HepG2 (cell line): ENCODE measurements around the gene CDC20. TPM values are rescaled to one million over a fixed set of nuclear protein-coding genes. Genes with fewer than 3 reads are reported as not detected.

Experiments used
- BCL3 ChIP-seq: sonication (generic); formaldehyde crosslinking; IDR thresholded peaks from 2 replicates; pipeline ENCODE4 v1.5.1; 2020; ENCODE audit warnings: mild to moderate bottlenecking, missing genetic modification reagents, moderate library complexity
- EHMT2 ChIP-seq: fragments of 200-600 bp; sonication (generic); IDR thresholded peaks from 2 replicates; pipeline ENCODE4 v1.7.0; 2017; ENCODE audit warnings: antibody characterized with exemption, low read depth, low read length, borderline replicate concordance
- KAT7 ChIP-seq: IDR thresholded peaks from 2 replicates; pipeline ENCODE4 v1.6.1; 2018; ENCODE audit warnings: borderline replicate concordance, missing compliant biosample characterization
- KMT2B ChIP-seq: IDR thresholded peaks from 2 replicates; pipeline ENCODE4 v1.6.1; 2016; ENCODE audit warnings: missing genetic modification reagents, missing compliant biosample characterization
- LBX2 ChIP-seq: sonication (generic); formaldehyde crosslinking; IDR thresholded peaks from 2 replicates; pipeline ENCODE4 v1.5.0; 2020; ENCODE audit warnings: missing genetic modification reagents, mild to moderate bottlenecking, borderline replicate concordance
- MED8 ChIP-seq: sonication (generic); formaldehyde crosslinking; IDR thresholded peaks from 2 replicates; pipeline ENCODE4 v1.8.1; 2023; ENCODE audit warnings: mild to moderate bottlenecking, missing genetic modification reagents; ENCODE audit not compliant: insufficient replicate concordance
- NAIF1 ChIP-seq: sonication (generic); formaldehyde crosslinking; IDR thresholded peaks from 2 replicates; pipeline ENCODE4 v1.5.0; 2020; ENCODE audit warnings: mild to moderate bottlenecking, missing genetic modification reagents, borderline replicate concordance
- NR2C2 ChIP-seq: sonication (generic); formaldehyde crosslinking; IDR thresholded peaks from 2 replicates; pipeline ENCODE4 v1.4.0; 2020; ENCODE audit warnings: missing genetic modification reagents, mild to moderate bottlenecking, moderate library complexity, borderline replicate concordance
- ZNF232 ChIP-seq: sonication (generic); formaldehyde crosslinking; IDR thresholded peaks from 2 replicates; pipeline ENCODE4 v1.4.0; 2020; ENCODE audit warnings: missing genetic modification reagents, borderline replicate concordance
- ZNF263 ChIP-seq: sonication (generic); formaldehyde crosslinking; IDR thresholded peaks from 2 replicates; pipeline ENCODE4 v1.4.0; 2020; ENCODE audit warnings: missing genetic modification reagents
- ZNF276 ChIP-seq: sonication (generic); formaldehyde crosslinking; IDR thresholded peaks from 2 replicates; pipeline ENCODE4 v1.4.0; 2020; ENCODE audit warnings: mild to moderate bottlenecking, low read depth, missing genetic modification reagents
- ZNF329 ChIP-seq: sonication (generic); formaldehyde crosslinking; IDR thresholded peaks from 2 replicates; pipeline ENCODE4 v1.9.0; 2021; ENCODE audit warnings: low read depth, mild to moderate bottlenecking, missing genetic modification reagents
- polyA plus RNA-seq, 8 experiments: library from polyadenylated mRNA; depleted of rRNA in 3 of 8; stranded (reverse) in 7 of 8; unstranded in 1 of 8; fragments of >200 nt; fragmentation: Illumina TruSeq in 4 of 8; extraction: Trizol in 4 of 8; gene quantifications; 2 replicates each; pipeline versions ENCODE4 v1.2.1 to v1.2.3, GENCODE V29; 2011 to 2016; ENCODE audit warnings: low read depth in 4 of 8, missing spikeins in 1 of 8, mixed read lengths in 1 of 8; ENCODE audit not compliant: insufficient read depth in 1 of 8
- total RNA-seq, 5 experiments: library from RNA; depleted of rRNA; stranded (reverse); fragments of >200 nt; fragmentation: Illumina TruSeq; extraction: Trizol; gene quantifications; 2 replicates each; pipeline ENCODE4 v1.2.3, GENCODE V29; 2016; ENCODE audit warnings: low read depth in 1 of 5
- TF ChIP-seq, protein P1 (sequence below): sonication (generic); formaldehyde crosslinking; IDR thresholded peaks from 2 replicates; pipeline ENCODE4 v1.5.1; 2020; ENCODE audit warnings: mild to moderate bottlenecking, missing genetic modification reagents, borderline replicate concordance
- TF ChIP-seq, protein P2 (sequence below): sonication (generic); formaldehyde crosslinking; conservative IDR thresholded peaks from 2 replicates; pipeline ENCODE4 v1.4.0; 2020; ENCODE audit warnings: missing genetic modification reagents

The CDC20 gene
- total and polyA plus RNA-seq, 2 of the 13 experiments (the other 11 are each of a cell fraction or from before 2014, with no cell fraction given): 57.9 to 90.0 TPM

DNA sequence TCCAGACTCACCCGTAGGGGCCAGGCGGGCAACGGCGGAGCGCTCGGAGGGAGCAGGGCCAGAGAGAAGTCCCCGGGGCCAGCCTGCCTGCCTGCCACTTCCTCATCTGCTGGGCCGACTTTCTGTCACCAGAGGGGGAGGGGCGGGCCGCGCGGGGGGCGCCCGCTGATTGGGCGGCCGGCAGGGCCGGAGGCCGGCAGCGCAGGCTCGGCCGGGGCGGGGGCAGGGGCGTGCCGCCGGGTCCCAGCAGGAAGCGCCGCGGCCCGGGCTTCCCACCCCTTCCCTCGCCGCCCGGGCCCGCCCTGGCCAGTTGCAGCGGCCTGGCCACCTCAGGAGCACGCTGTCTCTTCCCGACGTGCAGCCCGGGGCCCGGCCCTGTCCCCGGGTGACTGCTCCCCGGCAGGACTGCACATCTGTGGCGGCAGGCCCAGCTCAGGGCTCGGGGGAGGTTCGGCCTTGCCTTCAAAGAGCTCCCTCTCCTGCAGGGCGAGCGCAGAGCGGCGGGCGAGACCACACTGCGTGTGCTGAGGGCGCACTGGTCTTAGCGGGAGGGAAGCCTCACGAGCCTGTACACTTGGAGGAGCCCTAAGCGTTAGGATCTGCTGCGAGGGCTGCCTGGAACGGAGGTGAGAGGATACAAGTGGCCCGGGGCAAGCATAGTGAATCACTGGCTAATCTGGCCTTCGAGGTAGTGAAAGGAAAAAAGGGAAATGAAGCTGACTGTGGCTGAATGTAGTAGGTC lies 9.3 kb downstream of the CDC20 start, which contains the start of gene ELOVL1 (continued):
- TF ChIP-seq ZNF329 (no peak), EHMT2 (no peak), BCL3 (peak; percentile 96), NAIF1 (no peak), NR2C2 (no peak; the same call in 1 of the 2 replicates), KAT7 (CRISPR knock-in tag) (peak; percentile 75; the same call in 1 of the 2 replicates), ZNF232 (CRISPR knock-in tag) (peak; percentile 60; the same call in 1 of the 2 replicates), MED8 (CRISPR knock-in tag) (peak; percentile 36), ZNF263 (CRISPR knock-in tag) (peak; percentile 67), KMT2B (CRISPR knock-in tag) (peak; percentile 74), LBX2 (CRISPR knock-in tag) (peak; percentile 77; the same call in 1 of the 2 replicates), ZNF276 (CRISPR knock-in tag) (no peak)
- TF ChIP-seq, protein P1, sequence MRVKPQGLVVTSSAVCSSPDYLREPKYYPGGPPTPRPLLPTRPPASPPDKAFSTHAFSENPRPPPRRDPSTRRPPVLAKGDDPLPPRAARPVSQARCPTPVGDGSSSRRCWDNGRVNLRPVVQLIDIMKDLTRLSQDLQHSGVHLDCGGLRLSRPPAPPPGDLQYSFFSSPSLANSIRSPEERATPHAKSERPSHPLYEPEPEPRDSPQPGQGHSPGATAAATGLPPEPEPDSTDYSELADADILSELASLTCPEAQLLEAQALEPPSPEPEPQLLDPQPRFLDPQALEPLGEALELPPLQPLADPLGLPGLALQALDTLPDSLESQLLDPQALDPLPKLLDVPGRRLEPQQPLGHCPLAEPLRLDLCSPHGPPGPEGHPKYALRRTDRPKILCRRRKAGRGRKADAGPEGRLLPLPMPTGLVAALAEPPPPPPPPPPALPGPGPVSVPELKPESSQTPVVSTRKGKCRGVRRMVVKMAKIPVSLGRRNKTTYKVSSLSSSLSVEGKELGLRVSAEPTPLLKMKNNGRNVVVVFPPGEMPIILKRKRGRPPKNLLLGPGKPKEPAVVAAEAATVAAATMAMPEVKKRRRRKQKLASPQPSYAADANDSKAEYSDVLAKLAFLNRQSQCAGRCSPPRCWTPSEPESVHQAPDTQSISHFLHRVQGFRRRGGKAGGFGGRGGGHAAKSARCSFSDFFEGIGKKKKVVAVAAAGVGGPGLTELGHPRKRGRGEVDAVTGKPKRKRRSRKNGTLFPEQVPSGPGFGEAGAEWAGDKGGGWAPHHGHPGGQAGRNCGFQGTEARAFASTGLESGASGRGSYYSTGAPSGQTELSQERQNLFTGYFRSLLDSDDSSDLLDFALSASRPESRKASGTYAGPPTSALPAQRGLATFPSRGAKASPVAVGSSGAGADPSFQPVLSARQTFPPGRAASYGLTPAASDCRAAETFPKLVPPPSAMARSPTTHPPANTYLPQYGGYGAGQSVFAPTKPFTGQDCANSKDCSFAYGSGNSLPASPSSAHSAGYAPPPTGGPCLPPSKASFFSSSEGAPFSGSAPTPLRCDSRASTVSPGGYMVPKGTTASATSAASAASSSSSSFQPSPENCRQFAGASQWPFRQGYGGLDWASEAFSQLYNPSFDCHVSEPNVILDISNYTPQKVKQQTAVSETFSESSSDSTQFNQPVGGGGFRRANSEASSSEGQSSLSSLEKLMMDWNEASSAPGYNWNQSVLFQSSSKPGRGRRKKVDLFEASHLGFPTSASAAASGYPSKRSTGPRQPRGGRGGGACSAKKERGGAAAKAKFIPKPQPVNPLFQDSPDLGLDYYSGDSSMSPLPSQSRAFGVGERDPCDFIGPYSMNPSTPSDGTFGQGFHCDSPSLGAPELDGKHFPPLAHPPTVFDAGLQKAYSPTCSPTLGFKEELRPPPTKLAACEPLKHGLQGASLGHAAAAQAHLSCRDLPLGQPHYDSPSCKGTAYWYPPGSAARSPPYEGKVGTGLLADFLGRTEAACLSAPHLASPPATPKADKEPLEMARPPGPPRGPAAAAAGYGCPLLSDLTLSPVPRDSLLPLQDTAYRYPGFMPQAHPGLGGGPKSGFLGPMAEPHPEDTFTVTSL (CRISPR knock-in tag): no peak; the same call in 1 of the 2 replicates
- TF ChIP-seq, protein P2, sequence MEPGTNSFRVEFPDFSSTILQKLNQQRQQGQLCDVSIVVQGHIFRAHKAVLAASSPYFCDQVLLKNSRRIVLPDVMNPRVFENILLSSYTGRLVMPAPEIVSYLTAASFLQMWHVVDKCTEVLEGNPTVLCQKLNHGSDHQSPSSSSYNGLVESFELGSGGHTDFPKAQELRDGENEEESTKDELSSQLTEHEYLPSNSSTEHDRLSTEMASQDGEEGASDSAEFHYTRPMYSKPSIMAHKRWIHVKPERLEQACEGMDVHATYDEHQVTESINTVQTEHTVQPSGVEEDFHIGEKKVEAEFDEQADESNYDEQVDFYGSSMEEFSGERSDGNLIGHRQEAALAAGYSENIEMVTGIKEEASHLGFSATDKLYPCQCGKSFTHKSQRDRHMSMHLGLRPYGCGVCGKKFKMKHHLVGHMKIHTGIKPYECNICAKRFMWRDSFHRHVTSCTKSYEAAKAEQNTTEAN: peak; percentile 77; the same call in 1 of the 2 replicates
